GM23248 (cell line): ENCODE measurements around the gene PLA2G4F. TPM values are rescaled to one million over a fixed set of nuclear protein-coding genes. Genes with fewer than 3 reads are reported as not detected.

Source experiments
- DNase-seq: peaks from one replicate; pipeline ENCODE4 v3.0.0-alpha.2; 2015
- H2AFZ ChIP-seq: fragments of 200-600 bp; sonication (generic); 2 replicates; pipeline ENCODE4 v1.6.1; 2016; ENCODE audit warnings: antibody characterized with exemption
- H3F3A ChIP-seq: fragments of 200-600 bp; sonication (generic); 2 replicates; pipeline ENCODE4 v1.6.1; 2016; ENCODE audit warnings: mild to moderate bottlenecking, antibody characterized with exemption, mixed run types; ENCODE audit not compliant: insufficient read depth
- H3K27ac ChIP-seq: fragments of 200-600 bp; sonication (generic); 2 replicates; pipeline ENCODE4 v1.5.1; 2016; ENCODE audit warnings: mild to moderate bottlenecking
- H3K27me3 ChIP-seq: fragments of 200-600 bp; sonication (generic); replicated peaks from 2 replicates; pipeline ENCODE4 v1.6.1; 2016; ENCODE audit warnings: mild to moderate bottlenecking; ENCODE audit not compliant: insufficient read depth
- H3K36me3 ChIP-seq: fragments of 200-600 bp; sonication (generic); 2 replicates; pipeline ENCODE4 v1.6.1; 2016; ENCODE audit warnings: low read depth, mild to moderate bottlenecking
- H3K4me1 ChIP-seq: fragments of 200-600 bp; sonication (generic); 2 replicates; pipeline ENCODE4 v1.6.1; 2016; ENCODE audit warnings: mild to moderate bottlenecking; ENCODE audit not compliant: insufficient read depth
- H3K4me2 ChIP-seq: fragments of 200-600 bp; sonication (generic); one replicate; pipeline ENCODE4 v1.6.1; 2016; ENCODE audit warnings: mild to moderate bottlenecking; ENCODE audit not compliant: unreplicated experiment
- H3K4me3 ChIP-seq: fragments of 200-600 bp; sonication (generic); 2 replicates; pipeline ENCODE4 v1.5.1; 2016; ENCODE audit warnings: mild to moderate bottlenecking
- H3K79me2 ChIP-seq: fragments of 200-600 bp; sonication (generic); 2 replicates; pipeline ENCODE4 v1.6.1; 2016; ENCODE audit warnings: mild to moderate bottlenecking; ENCODE audit not compliant: insufficient read depth
- H3K9ac ChIP-seq: fragments of 200-600 bp; sonication (generic); 2 replicates; pipeline ENCODE4 v1.6.1; 2016; ENCODE audit warnings: mild to moderate bottlenecking
- H3K9me2 ChIP-seq: fragments of 200-600 bp; sonication (generic); 2 replicates; pipeline ENCODE4 v1.6.1; 2016; ENCODE audit warnings: mixed run types, mild to moderate bottlenecking, moderate library complexity; ENCODE audit not compliant: insufficient read depth
- H3K9me3 ChIP-seq: fragments of 200-600 bp; sonication (generic); one replicate; pipeline ENCODE4 v1.6.1; 2017; ENCODE audit warnings: low read depth
- H4K20me1 ChIP-seq: fragments of 200-600 bp; sonication (generic); 2 replicates; pipeline ENCODE4 v1.6.0; 2016; ENCODE audit not compliant: insufficient read depth
- EZH2 ChIP-seq: fragments of 200-600 bp; sonication (generic); IDR thresholded peaks from 2 replicates; pipeline ENCODE4 v1.6.1; 2018; ENCODE audit warnings: antibody characterized with exemption, mild to moderate bottlenecking; ENCODE audit not compliant: insufficient read depth, poor library complexity, severe bottlenecking
- EZH2phosphoT487 ChIP-seq: fragments of 200-600 bp; sonication (generic); IDR thresholded peaks from 2 replicates; pipeline ENCODE4 v1.6.1; 2018; ENCODE audit warnings: antibody characterized with exemption, moderate library complexity, mild to moderate bottlenecking, low read depth; ENCODE audit not compliant: insufficient read depth
- WGBS, 2 experiments: methylation state at CpG; one replicate each; pipeline ENCODE4 v1.1.6; 2015 to 2017; ENCODE audit warnings: low lambda C conversion rate in 2 of 2, low coverage in 1 of 2; ENCODE audit errors: missing lambda C conversion rate in 2 of 2; 5-methylcytosine and 5-hydroxymethylcytosine counted together
- in situ Hi-C: fragments of 300-500 bp; cut with MboI; formaldehyde crosslinking; loops from 2 replicates; pipeline ENCODE4 v1.15.0; 2020
- polyA plus RNA-seq: library from polyadenylated mRNA; unstranded; fragments of >200 nt; fragmentation: Nextera tagmentation; extraction: Ambion mirVana; gene quantifications from 2 replicates; pipeline ENCODE4 v1.2.1, GENCODE V29; 2016
- total RNA-seq: library from RNA; depleted of rRNA; stranded (reverse); fragments of >200 nt; shearing (Covaris generic); gene quantifications from 2 replicates; pipeline ENCODE4 v1.2.3, GENCODE V29; 2014

The PLA2G4F gene
- total and polyA plus RNA-seq, 2 experiments from 2014 or later: not detected

DNA sequence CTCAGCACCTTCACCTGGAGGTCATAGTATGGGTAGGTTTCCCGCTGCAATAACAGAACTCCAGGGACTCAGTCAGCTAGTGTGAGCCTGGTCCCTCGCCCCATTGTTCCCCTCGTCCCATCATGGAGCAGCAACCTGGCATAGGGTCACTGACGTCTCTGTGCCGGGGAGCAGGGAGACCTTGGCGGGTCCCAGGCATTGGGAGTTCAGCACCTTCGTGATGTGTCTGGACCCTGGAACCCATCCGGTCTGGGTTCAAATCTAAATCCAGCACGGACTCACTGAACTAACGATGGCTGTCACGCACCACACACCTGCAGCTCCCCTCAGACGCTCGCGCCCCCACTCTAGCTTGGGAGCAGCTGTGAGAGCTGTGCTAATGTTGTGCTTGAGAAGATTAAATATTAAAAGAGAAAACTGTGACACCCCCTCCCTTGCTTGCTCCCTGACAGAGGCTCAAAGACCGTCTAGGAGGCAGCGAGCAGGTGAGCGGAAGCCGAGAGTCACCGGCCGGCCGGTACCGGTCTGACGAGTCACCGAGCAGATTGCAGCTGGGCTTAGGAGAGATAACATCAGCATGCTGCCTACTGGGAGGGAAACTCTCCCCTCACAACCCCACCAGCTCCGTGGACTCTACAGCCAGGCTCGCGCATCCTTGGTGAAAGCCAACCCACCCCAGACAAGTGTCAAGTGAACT lies 742 bp downstream of the PLA2G4F start:
- no peak for DNase-seq
- Histone ChIP-seq H3K4me3 (no peak overlapping the region), H3K9me3 (no peaks in the 10 kb centered on the region), H3K79me2 (no peaks in the 10 kb centered on the region), H3F3A (no peaks in the 10 kb centered on the region), H2AFZ (no peak overlapping the region), H3K9ac (no peak overlapping the region), H3K4me1 (peaks cover 11% of the 10 kb centered on the region), H3K9me2 (no peaks in the 10 kb centered on the region), H3K27ac (no peak overlapping the region), H3K27me3 (no peaks in the 10 kb centered on the region), H4K20me1 (no peaks in the 10 kb centered on the region), H3K4me2 (no peak overlapping the region), H3K36me3 (peaks cover 13% of the 10 kb centered on the region; the same call in 1 of the 2 replicates)
- TF ChIP-seq EZH2: no peak
- no peak for TF ChIP-seq EZH2phosphoT487
- in situ Hi-C loops: no loop called here
- WGBS, 2 experiments: 81 to 88% methylated on average over 24 to 27 of the region's 27 CpGs

GRCh38 chr15:42154956-42155355 lies 1.5 kb downstream of the PLA2G4F start:
- WGBS, 2 experiments: 91 to 92% methylated on average over 14 of the region's 14 CpGs
- Histone ChIP-seq H3K9me3 (no peaks in the 10 kb centered on the region), H3K27ac (no peak overlapping the region), H3K27me3 (no peaks in the 10 kb centered on the region), H2AFZ (no peak overlapping the region), H3K4me2 (no peak overlapping the region), H3F3A (no peaks in the 10 kb centered on the region), H3K36me3 (peaks cover 5% of the 10 kb centered on the region; the same call in 1 of the 2 replicates), H3K9ac (no peak overlapping the region), H3K9me2 (no peaks in the 10 kb centered on the region), H3K79me2 (no peaks in the 10 kb centered on the region), H3K4me1 (peaks cover 11% of the 10 kb centered on the region), H3K4me3 (no peak overlapping the region), H4K20me1 (no peaks in the 10 kb centered on the region)
- TF ChIP-seq EZH2 (no peak), EZH2phosphoT487 (no peak)
- DNase-seq: no peak
- in situ Hi-C loops: no loop called here

- no peaks in the 10 kb centered on the region for H4K20me1 ChIP-seq
- H3K27ac ChIP-seq: no peak overlapping the region
- no peaks in the 10 kb centered on the region for H3K79me2 ChIP-seq
- no peaks in the 10 kb centered on the region for H3K27me3 ChIP-seq
- no peaks in the 10 kb centered on the region for H3K9me3 ChIP-seq
- WGBS, 2 experiments: 76 to 83% methylated on average over 16 of the region's 16 CpGs
- DNase-seq: no peak
- H3K36me3 ChIP-seq: no peaks in the 10 kb centered on the region
- H3K4me2 ChIP-seq: no peak overlapping the region
- H3F3A ChIP-seq: no peaks in the 10 kb centered on the region
- H2AFZ ChIP-seq: no peak overlapping the region
- H3K4me1 ChIP-seq: peaks cover 11% of the 10 kb centered on the region
- H3K9ac ChIP-seq: no peak overlapping the region
- in situ Hi-C loops: no loop called here
- H3K4me3 ChIP-seq: no peak overlapping the region
- H3K9me2 ChIP-seq: no peaks in the 10 kb centered on the region
- TF ChIP-seq EZH2phosphoT487: no peak
- TF ChIP-seq EZH2: no peak
Observed at GRCh38 chr15:42154212-42154941, 2.1 kb downstream of the PLA2G4F start.

GRCh38 chr15:42153874-42154211 lies 2.6 kb downstream of the PLA2G4F start:
- in situ Hi-C loops: no loop called here
- Histone ChIP-seq H3K9me2 (no peaks in the 10 kb centered on the region), H3K9ac (no peak overlapping the region), H3F3A (no peaks in the 10 kb centered on the region), H2AFZ (no peak overlapping the region), H3K36me3 (no peaks in the 10 kb centered on the region), H3K4me2 (no peak overlapping the region), H3K4me3 (no peak overlapping the region), H3K27ac (no peak overlapping the region), H4K20me1 (no peaks in the 10 kb centered on the region), H3K27me3 (no peaks in the 10 kb centered on the region), H3K9me3 (no peaks in the 10 kb centered on the region), H3K79me2 (no peaks in the 10 kb centered on the region), H3K4me1 (peaks cover 10% of the 10 kb centered on the region)
- no peak for DNase-seq
- TF ChIP-seq EZH2phosphoT487 (no peak), EZH2 (no peak)
- 75 to 77% methylated on average over 4 of the region's 4 CpGs for WGBS, 2 experiments
